Activated naive CD4-positive, alpha-beta T cell treated with anti-CD3 and anti-CD28 coated beads, Interleukin-2, amount 50 U/mL, for 72 hours (primary cell): Measurements from ENCODE around the gene TUBGCP4. TPM values are rescaled to one million over a fixed set of nuclear protein-coding genes. Genes with fewer than 3 reads are reported as not detected.

ENCODE experiments used
- ATAC-seq, 2 donors: fragments of 150-1000 bp; cut with Tn5 transposase; 2 replicates each; pipeline ENCODE4 v1.10.0; 2021; ENCODE audit warnings: mild to moderate bottlenecking in 2 of 2, moderate library complexity in 2 of 2
- DNase-seq, 2 donors: peaks; one replicate each; pipeline ENCODE4 v3.0.0; 2021 to 2022; ENCODE audit warnings: low spot score in 2 of 2
- H3K27ac Mint-ChIP-seq, 2 donors: one replicate each; pipeline ENCODE4 v1.8.0; 2022; ENCODE audit warnings: mild to moderate bottlenecking in 2 of 2, mixed read lengths in 2 of 2
- H3K36me3 Mint-ChIP-seq, 2 donors: one replicate each; pipeline ENCODE4 v1.8.0; 2022; ENCODE audit warnings: mixed read lengths in 2 of 2
- H3K9me3 Mint-ChIP-seq, 2 donors: one replicate each; pipeline ENCODE4 v1.8.0; 2022; ENCODE audit warnings: mixed read lengths in 2 of 2
- total RNA-seq, 2 donors: library from RNA; stranded (reverse); gene quantifications; one replicate each; pipeline ENCODE4 v1.2.3, GENCODE V29; 2022

Gene TUBGCP4
- 10 to 100 TPM; 40.1 to 45.0 TPM for total RNA-seq

GRCh38 chr15:43370975-43371974, at the start of gene TUBGCP4, which contains the start of gene ZSCAN29:
Gene TUBGCP4, plus strand, starts transcription at chr15:43371101. Its CDS starts 254 bp downstream, at chr15:43371355.
Gene ZSCAN29, minus strand, starts transcription at chr15:43371043. Its CDS starts 1,130 bp downstream, at chr15:43369913.
- H3K27ac Mint-ChIP-seq, result peak within 1 kb of the TSS; percentile 93 to 96
- H3K36me3 Mint-ChIP-seq, result peaks cover 41 to 47% of the 10 kb centered on the region in 2 donors
- H3K9me3 Mint-ChIP-seq, result peaks cover 11 to 13% of the 10 kb centered on the region in 2 donors
- ATAC-seq (peak; percentile 92 to 93), DNase-seq (peak; percentile 83 to 91)

GRCh38 chr15:43325039-43325684, 45.7 kb upstream of the TUBGCP4 start:
- DNase-seq, result no peak
- H3K27ac Mint-ChIP-seq, result no peak overlapping the region
- H3K9me3 Mint-ChIP-seq, result no peaks in the 10 kb centered on the region
- no peak for ATAC-seq
- H3K36me3 Mint-ChIP-seq, result peaks cover 22 to 27% of the 10 kb centered on the region in 2 donors

GRCh38 chr15:43329217-43329959, 41.5 kb upstream of the TUBGCP4 start:
- DNase-seq (peak in 1 of 2 donors; percentile 23), ATAC-seq (no peak)
- peak overlapping the region; percentile 94 to 97 for H3K27ac Mint-ChIP-seq
- no peaks in the 10 kb centered on the region for H3K9me3 Mint-ChIP-seq
- peaks cover 34 to 42% of the 10 kb centered on the region in 2 donors for H3K36me3 Mint-ChIP-seq

- Mint-ChIP-seq H3K9me3 (no peaks in the 10 kb centered on the region), H3K27ac (peak within 1 kb of the TSS; percentile 94 to 97), H3K36me3 (peaks cover 34 to 42% of the 10 kb centered on the region in 2 donors)
- ATAC-seq, result peak; percentile 93 to 94
- peak; percentile 84 to 91 for DNase-seq
Measured at GRCh38 chr15:43329960-43330779, 40.7 kb upstream of the TUBGCP4 start, which contains the start of gene LCMT2. Gene LCMT2, minus strand, starts transcription at chr15:43330573. Its CDS starts 84 bp downstream, at chr15:43330489.

GRCh38 chr15:43330780-43331087, 40.2 kb upstream of the TUBGCP4 start:
- ATAC-seq, result peak in 1 of 2 donors; percentile 21

GRCh38 chr15:43346305-43346704, 24.6 kb upstream of the TUBGCP4 start:
- no peak for DNase-seq
- no peak for ATAC-seq

More at GRCh38 chr15:43330780-43331087, 40.2 kb upstream of the TUBGCP4 start:
- no peak for DNase-seq
- Mint-ChIP-seq H3K36me3 (peaks cover 34 to 42% of the 10 kb centered on the region in 2 donors), H3K27ac (peak overlapping the region; percentile 39 to 97), H3K9me3 (no peaks in the 10 kb centered on the region)

GRCh38 chr15:43347114-43347513, 23.8 kb upstream of the TUBGCP4 start:
- peaks cover 0 to 5% of the 10 kb centered on the region in 2 donors for H3K36me3 Mint-ChIP-seq
- H3K27ac Mint-ChIP-seq, result no peak overlapping the region
- no peaks in the 10 kb centered on the region for H3K9me3 Mint-ChIP-seq
- DNase-seq, result no peak
- no peak for ATAC-seq

More at GRCh38 chr15:43346305-43346704, 24.6 kb upstream of the TUBGCP4 start:
- Mint-ChIP-seq H3K27ac (no peak overlapping the region), H3K36me3 (peaks cover 0 to 5% of the 10 kb centered on the region in 2 donors), H3K9me3 (no peaks in the 10 kb centered on the region)

GRCh38 chr15:43352693-43353382, 18.1 kb upstream of the TUBGCP4 start:
- DNase-seq, result no peak
- Mint-ChIP-seq H3K36me3 (peaks cover 0 to 10% of the 10 kb centered on the region in 2 donors), H3K9me3 (no peaks in the 10 kb centered on the region), H3K27ac (no peak overlapping the region)
- ATAC-seq, result no peak

- Mint-ChIP-seq H3K36me3 (peaks cover 64 to 87% of the 10 kb centered on the region in 2 donors), H3K9me3 (peaks cover 31 to 34% of the 10 kb centered on the region in 2 donors), H3K27ac (no peak overlapping the region)
- ATAC-seq (no peak), DNase-seq (no peak)
Measured at GRCh38 chr15:43360821-43361220, 10.1 kb upstream of the TUBGCP4 start.

GRCh38 chr15:43361313-43361903, 9.5 kb upstream of the TUBGCP4 start:
- DNase-seq, result no peak
- Mint-ChIP-seq H3K9me3 (peaks cover 36 to 40% of the 10 kb centered on the region in 2 donors), H3K27ac (no peak overlapping the region), H3K36me3 (peaks cover 70 to 87% of the 10 kb centered on the region in 2 donors)
- ATAC-seq, result no peak

GRCh38 chr15:43370310-43370974, 459 bp upstream of the TUBGCP4 start:
- peaks cover 14 to 18% of the 10 kb centered on the region in 2 donors for H3K9me3 Mint-ChIP-seq
- ATAC-seq (peak; percentile 60 to 66), DNase-seq (peak in 1 of 2 donors; percentile 9)
- peaks cover 47 to 50% of the 10 kb centered on the region in 2 donors for H3K36me3 Mint-ChIP-seq
- peak overlapping the region; percentile 93 to 96 for H3K27ac Mint-ChIP-seq

GRCh38 chr15:43376017-43376705, 5.3 kb downstream of the TUBGCP4 start:
- DNase-seq, result peak in 1 of 2 donors; percentile 27
- peak; percentile 33 to 64 for ATAC-seq
- Mint-ChIP-seq H3K27ac (no peak overlapping the region), H3K9me3 (no peaks in the 10 kb centered on the region), H3K36me3 (peaks cover 22 to 25% of the 10 kb centered on the region in 2 donors)

- Mint-ChIP-seq H3K9me3 (no peaks in the 10 kb centered on the region), H3K27ac (no peak overlapping the region), H3K36me3 (peaks cover 15 to 25% of the 10 kb centered on the region in 2 donors)
- ATAC-seq (no peak), DNase-seq (no peak)
Measured at GRCh38 chr15:43378601-43379000, 7.7 kb downstream of the TUBGCP4 start.

- ATAC-seq (no peak), DNase-seq (no peak)
- no peak overlapping the region for H3K27ac Mint-ChIP-seq
- H3K9me3 Mint-ChIP-seq, result no peaks in the 10 kb centered on the region
- peaks cover 22 to 23% of the 10 kb centered on the region in 2 donors for H3K36me3 Mint-ChIP-seq
Measured at GRCh38 chr15:43382310-43382709, 11.4 kb downstream of the TUBGCP4 start.
